ENCODE results near the gene SLC6A7. TPM values are rescaled to one million over a fixed set of nuclear protein-coding genes. Genes with fewer than 3 reads are reported as not detected.

The SLC6A7 gene
- not detected for total RNA-seq

DNA sequence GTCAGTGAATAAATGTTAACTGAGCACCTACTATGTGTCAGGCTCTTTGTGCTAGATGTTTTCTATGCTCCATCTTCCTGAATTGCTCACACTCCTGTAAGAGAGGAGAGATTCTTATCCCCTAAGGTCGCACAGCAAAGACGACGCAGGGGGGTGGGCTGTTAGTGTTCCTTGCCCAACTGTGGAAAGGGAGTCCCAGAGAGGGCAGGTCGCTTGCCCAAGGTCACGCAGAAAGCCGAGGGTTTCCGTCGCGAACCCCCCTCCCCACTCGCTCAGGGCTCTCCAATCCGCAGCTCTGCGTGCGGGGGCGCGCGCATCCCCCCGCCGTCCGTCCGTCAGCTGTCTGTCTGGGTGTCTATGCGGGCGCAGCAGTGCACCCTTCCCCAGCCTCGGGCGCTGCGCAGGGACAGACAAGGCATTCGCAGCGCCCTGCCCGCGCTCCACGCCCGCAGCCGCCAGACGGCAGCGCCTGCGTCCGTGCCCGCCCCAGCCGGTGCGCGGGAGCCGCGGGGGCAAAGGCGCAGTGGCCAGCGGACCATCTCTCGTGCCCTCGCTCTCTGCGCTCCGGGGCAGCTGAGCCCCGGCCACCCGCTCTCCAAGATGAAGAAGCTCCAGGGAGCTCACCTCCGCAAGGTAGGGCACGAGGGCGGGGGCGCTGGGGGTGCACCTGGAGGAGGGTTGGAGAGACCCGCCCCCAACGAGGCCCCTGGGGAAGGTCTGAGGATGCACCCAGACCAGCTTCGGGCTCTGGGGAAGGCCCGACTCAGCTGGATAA lies at the start of gene SLC6A7:
SLC6A7 (plus strand) TSS at position 335 of the 775 bp plus-strand sequence; CDS start at position 601, 266 bp downstream.
- no peaks in the 10 kb centered on the region for H3K9me3 Mint-ChIP-seq
- no peak within 1 kb of the TSS for H3K27ac Mint-ChIP-seq
- H3K4me3 Mint-ChIP-seq = no peak within 1 kb of the TSS
- DNase-seq = no peak
- H3K27me3 Mint-ChIP-seq (ENCODE audit: low read depth) = peaks cover 10% of the 10 kb centered on the region
- intact Hi-C loops (cut with micrococcal nuclease) = no loop called here
- no peaks in the 10 kb centered on the region for H3K36me3 Mint-ChIP-seq (ENCODE audit: low read depth)
- H3K4me1 Mint-ChIP-seq (ENCODE audit: low read depth) = no peaks in the 10 kb centered on the region
- CTCF ChIA-PET = no interaction called here

- no peak for DNase-seq
- H3K27ac Mint-ChIP-seq = no peak overlapping the region
- no peaks in the 10 kb centered on the region for H3K36me3 Mint-ChIP-seq (ENCODE audit: low read depth)
- no peaks in the 10 kb centered on the region for H3K9me3 Mint-ChIP-seq
- intact Hi-C loops (cut with micrococcal nuclease) = no loop called here
- no peak overlapping the region for H3K4me3 Mint-ChIP-seq
- no peaks in the 10 kb centered on the region for H3K27me3 Mint-ChIP-seq (ENCODE audit: low read depth)
- CTCF ChIA-PET = no interaction called here
- H3K4me1 Mint-ChIP-seq (ENCODE audit: low read depth) = no peaks in the 10 kb centered on the region
These were observed 49.0 kb upstream of the SLC6A7 start for GRCh38 chr5:150140830-150141229.

- Mint-ChIP-seq H3K4me1 (ENCODE audit: low read depth) (no peaks in the 10 kb centered on the region), H3K36me3 (ENCODE audit: low read depth) (no peaks in the 10 kb centered on the region), H3K27ac (no peak overlapping the region), H3K27me3 (ENCODE audit: low read depth) (no peaks in the 10 kb centered on the region), H3K4me3 (no peak overlapping the region), H3K9me3 (no peaks in the 10 kb centered on the region)
- intact Hi-C loops (cut with micrococcal nuclease) = no loop called here
- DNase-seq = no peak
- CTCF ChIA-PET = no interaction called here
These were observed 48.2 kb upstream of the SLC6A7 start for GRCh38 chr5:150141544-150142184.

GRCh38 chr5:150142185-150142958 lies 47.5 kb upstream of the SLC6A7 start:
- Mint-ChIP-seq H3K27me3 (ENCODE audit: low read depth) (no peaks in the 10 kb centered on the region), H3K27ac (no peak overlapping the region), H3K4me1 (ENCODE audit: low read depth) (no peaks in the 10 kb centered on the region), H3K36me3 (ENCODE audit: low read depth) (no peaks in the 10 kb centered on the region), H3K9me3 (no peaks in the 10 kb centered on the region), H3K4me3 (no peak overlapping the region)
- intact Hi-C loops (cut with micrococcal nuclease) = no loop called here
- DNase-seq = no peak
- CTCF ChIA-PET = no interaction called here

- no peaks in the 10 kb centered on the region for H3K4me1 Mint-ChIP-seq (ENCODE audit: low read depth)
- CTCF ChIA-PET = no interaction called here
- no peak for DNase-seq
- no peak overlapping the region for H3K4me3 Mint-ChIP-seq
- H3K27ac Mint-ChIP-seq = no peak overlapping the region
- intact Hi-C loops (cut with micrococcal nuclease) = no loop called here
- H3K9me3 Mint-ChIP-seq = no peaks in the 10 kb centered on the region
- H3K36me3 Mint-ChIP-seq (ENCODE audit: low read depth) = no peaks in the 10 kb centered on the region
- no peaks in the 10 kb centered on the region for H3K27me3 Mint-ChIP-seq (ENCODE audit: low read depth)
These were observed 46.9 kb upstream of the SLC6A7 start for GRCh38 chr5:150142959-150143349.

- Mint-ChIP-seq H3K27ac (no peak overlapping the region), H3K27me3 (ENCODE audit: low read depth) (no peaks in the 10 kb centered on the region), H3K36me3 (ENCODE audit: low read depth) (no peaks in the 10 kb centered on the region), H3K4me3 (no peak overlapping the region), H3K9me3 (no peaks in the 10 kb centered on the region), H3K4me1 (ENCODE audit: low read depth) (no peaks in the 10 kb centered on the region)
- intact Hi-C loops (cut with micrococcal nuclease) = no loop called here
- CTCF ChIA-PET = no interaction called here
- no peak for DNase-seq
These were observed 46.3 kb upstream of the SLC6A7 start for GRCh38 chr5:150143350-150144245.

- CTCF ChIA-PET = no interaction called here
- Mint-ChIP-seq H3K27ac (no peak overlapping the region), H3K4me3 (no peak overlapping the region), H3K36me3 (ENCODE audit: low read depth) (no peaks in the 10 kb centered on the region), H3K4me1 (ENCODE audit: low read depth) (no peaks in the 10 kb centered on the region), H3K27me3 (ENCODE audit: low read depth) (no peaks in the 10 kb centered on the region), H3K9me3 (no peaks in the 10 kb centered on the region)
- intact Hi-C loops (cut with micrococcal nuclease) = no loop called here
- DNase-seq = no peak
These were observed 45.5 kb upstream of the SLC6A7 start for GRCh38 chr5:150144246-150144801.

- Mint-ChIP-seq H3K36me3 (ENCODE audit: low read depth) (no peaks in the 10 kb centered on the region), H3K4me1 (ENCODE audit: low read depth) (no peaks in the 10 kb centered on the region), H3K9me3 (no peaks in the 10 kb centered on the region), H3K27ac (no peak overlapping the region), H3K4me3 (no peak overlapping the region), H3K27me3 (ENCODE audit: low read depth) (no peaks in the 10 kb centered on the region)
- CTCF ChIA-PET = no interaction called here
- no peak for DNase-seq
- intact Hi-C loops (cut with micrococcal nuclease) = no loop called here
These were observed 45.0 kb upstream of the SLC6A7 start for GRCh38 chr5:150144879-150145278.

GRCh38 chr5:150146235-150146634 lies 43.6 kb upstream of the SLC6A7 start:
- H3K36me3 Mint-ChIP-seq (ENCODE audit: low read depth) = no peaks in the 10 kb centered on the region
- intact Hi-C loops (cut with micrococcal nuclease) = no loop called here
- H3K4me1 Mint-ChIP-seq (ENCODE audit: low read depth) = no peaks in the 10 kb centered on the region
- CTCF ChIA-PET = no interaction called here
- H3K27ac Mint-ChIP-seq = no peak overlapping the region
- no peaks in the 10 kb centered on the region for H3K27me3 Mint-ChIP-seq (ENCODE audit: low read depth)
- no peak for DNase-seq
- H3K4me3 Mint-ChIP-seq = no peak overlapping the region
- H3K9me3 Mint-ChIP-seq = no peaks in the 10 kb centered on the region

DNA sequence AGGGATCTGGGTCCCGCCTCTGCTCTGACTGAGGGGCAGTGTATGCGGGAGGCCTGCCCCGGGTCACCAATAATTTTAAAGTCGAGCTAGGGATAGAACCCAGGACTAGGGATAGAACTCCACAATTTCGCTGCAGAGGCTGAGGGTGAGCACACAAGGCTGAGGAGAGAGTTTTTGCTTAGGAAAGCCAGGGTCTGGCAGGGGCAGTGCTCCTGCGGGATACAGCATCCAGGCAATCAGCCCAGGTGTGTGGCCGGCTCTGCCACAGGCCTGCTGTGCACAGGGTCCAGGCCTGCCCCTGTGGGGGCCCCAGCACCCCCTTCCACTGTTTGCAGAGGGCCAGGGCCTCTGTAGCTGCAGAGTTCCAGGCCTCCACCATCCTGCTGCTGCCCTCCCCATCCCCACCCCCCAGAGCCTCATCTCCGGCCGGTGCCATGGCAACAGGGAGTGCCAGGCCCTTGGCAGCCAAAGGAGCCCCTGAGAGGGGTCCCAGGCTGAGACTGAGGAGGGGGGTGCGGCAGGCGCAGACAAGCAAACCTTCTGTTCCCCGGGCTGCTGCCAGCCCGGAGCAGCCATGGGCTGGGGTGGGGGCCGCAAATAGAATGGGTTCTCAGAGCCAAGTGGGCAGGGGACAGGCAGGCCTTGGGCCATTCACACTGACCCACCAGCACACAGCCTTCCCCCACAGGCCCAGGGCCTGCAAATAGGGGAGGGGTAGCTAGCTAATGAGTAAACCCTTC lies 42.8 kb upstream of the SLC6A7 start:
- intact Hi-C loops (cut with micrococcal nuclease) = no loop called here
- Mint-ChIP-seq H3K9me3 (no peaks in the 10 kb centered on the region), H3K4me1 (ENCODE audit: low read depth) (no peaks in the 10 kb centered on the region), H3K4me3 (no peak overlapping the region), H3K36me3 (ENCODE audit: low read depth) (no peaks in the 10 kb centered on the region), H3K27me3 (ENCODE audit: low read depth) (no peaks in the 10 kb centered on the region), H3K27ac (no peak overlapping the region)
- no peak for DNase-seq
- CTCF ChIA-PET = interaction anchor here (1.0 kb wide), 1 partner anchor 16 kb away, joined by 3 read pairs; no protein-coding TSS in a partner anchor

GRCh38 chr5:150147670-150148069 lies 42.2 kb upstream of the SLC6A7 start:
- H3K27me3 Mint-ChIP-seq (ENCODE audit: low read depth) = no peaks in the 10 kb centered on the region
- H3K36me3 Mint-ChIP-seq (ENCODE audit: low read depth) = no peaks in the 10 kb centered on the region
- intact Hi-C loops (cut with micrococcal nuclease) = no loop called here
- H3K4me3 Mint-ChIP-seq = no peak overlapping the region
- H3K9me3 Mint-ChIP-seq = no peaks in the 10 kb centered on the region
- no peak overlapping the region for H3K27ac Mint-ChIP-seq
- no peak for DNase-seq
- no peaks in the 10 kb centered on the region for H3K4me1 Mint-ChIP-seq (ENCODE audit: low read depth)
- CTCF ChIA-PET = interaction anchor here (1.0 kb wide), 1 partner anchor 17 kb away, joined by 3 read pairs; no protein-coding TSS in a partner anchor
